Progenitor cell of endocrine pancreas (in vitro differentiated cells): ENCODE results near the gene MRPS17. TPM values are rescaled to one million over a fixed set of nuclear protein-coding genes. Genes with fewer than 3 reads are reported as not detected.
A peak's percentile ranks its signal among the peaks of the same experiment; 100 is the strongest.

Experiments used
- DNase-seq: peaks from one replicate; pipeline ENCODE4 v3.0.0; 2021; ENCODE audit warnings: low spot score; ENCODE audit not compliant: unreplicated experiment
- H3K27ac Mint-ChIP-seq: 2 replicates; pipeline ENCODE4 v1.8.0; 2021; ENCODE audit warnings: mild to moderate bottlenecking, moderate library complexity, mixed read lengths
- H3K27me3 Mint-ChIP-seq: 2 replicates; pipeline ENCODE4 v1.8.0; 2021; ENCODE audit warnings: mixed read lengths
- H3K36me3 Mint-ChIP-seq: 2 replicates; pipeline ENCODE4 v1.8.0; 2022; ENCODE audit warnings: mixed read lengths; ENCODE audit not compliant: insufficient read depth
- H3K4me1 Mint-ChIP-seq: 2 replicates; pipeline ENCODE4 v1.8.0; 2021; ENCODE audit warnings: low read depth, mixed read lengths
- H3K4me3 Mint-ChIP-seq: 2 replicates; pipeline ENCODE4 v1.8.0; 2021; ENCODE audit warnings: low read depth, mild to moderate bottlenecking, moderate library complexity, mixed read lengths
- H3K9me3 Mint-ChIP-seq: 2 replicates; pipeline ENCODE4 v1.8.0; 2021; ENCODE audit warnings: low read depth, mixed read lengths
- CTCF ChIP-seq: fragments of 200-600 bp; sonication (generic); IDR thresholded peaks from one replicate; pipeline ENCODE4 v1.5.0; 2021; ENCODE audit warnings: antibody characterized with exemption, mild to moderate bottlenecking; ENCODE audit not compliant: unreplicated experiment
- total RNA-seq: library from RNA; stranded (reverse); gene quantifications from 2 replicates; pipeline ENCODE4 v1.2.1, GENCODE V29; 2021

Gene MRPS17
- total RNA-seq, 1 donor from 2014 or later = 15.8 TPM

- H3K4me3 Mint-ChIP-seq = no peak overlapping the region
- H3K27ac Mint-ChIP-seq = peak overlapping the region; percentile 90
- H3K9me3 Mint-ChIP-seq = no peaks in the 10 kb centered on the region
- peaks cover 3% of the 10 kb centered on the region for H3K4me1 Mint-ChIP-seq
- H3K27me3 Mint-ChIP-seq = peaks cover 3% of the 10 kb centered on the region
- DNase-seq = no peak
- TF ChIP-seq CTCF = no peak
- peaks cover 5% of the 10 kb centered on the region for H3K36me3 Mint-ChIP-seq
Measured at GRCh38 chr7:55957190-55957589, 5.5 kb downstream of the MRPS17 start.

GRCh38 chr7:55962014-55962413 lies 10.3 kb downstream of the MRPS17 start:
- peaks cover 1% of the 10 kb centered on the region for H3K36me3 Mint-ChIP-seq
- H3K9me3 Mint-ChIP-seq = no peaks in the 10 kb centered on the region
- TF ChIP-seq CTCF = no peak
- no peak overlapping the region for H3K4me3 Mint-ChIP-seq
- peaks cover 21% of the 10 kb centered on the region for H3K27me3 Mint-ChIP-seq
- peaks cover 6% of the 10 kb centered on the region for H3K4me1 Mint-ChIP-seq
- no peak for DNase-seq
- H3K27ac Mint-ChIP-seq = no peak overlapping the region

GRCh38 chr7:55963584-55964168 lies 12.0 kb downstream of the MRPS17 start:
- Mint-ChIP-seq H3K27me3 (peaks cover 21% of the 10 kb centered on the region), H3K9me3 (no peaks in the 10 kb centered on the region), H3K4me1 (peaks cover 8% of the 10 kb centered on the region), H3K4me3 (peak overlapping the region; percentile 60), H3K36me3 (peaks cover 2% of the 10 kb centered on the region), H3K27ac (peak overlapping the region; percentile 80)
- no peak for TF ChIP-seq CTCF
- no peak for DNase-seq

GRCh38 chr7:55964261-55965099 lies 12.8 kb downstream of the MRPS17 start, which contains the start of gene NIPSNAP2:
Gene NIPSNAP2, plus strand, starts transcription at chr7:55964585. Its CDS starts 25 bp downstream, at chr7:55964610.
- H3K4me3 Mint-ChIP-seq = peak within 1 kb of the TSS; percentile 92
- DNase-seq = peak; percentile 70
- H3K4me1 Mint-ChIP-seq = peaks cover 8% of the 10 kb centered on the region
- TF ChIP-seq CTCF = peak; percentile 65
- peaks cover 21% of the 10 kb centered on the region for H3K27me3 Mint-ChIP-seq
- H3K27ac Mint-ChIP-seq = peak within 1 kb of the TSS; percentile 99
- no peaks in the 10 kb centered on the region for H3K9me3 Mint-ChIP-seq
- peaks cover 5% of the 10 kb centered on the region for H3K36me3 Mint-ChIP-seq

GRCh38 chr7:55965100-55965470 lies 13.4 kb downstream of the MRPS17 start:
- H3K27me3 Mint-ChIP-seq = peaks cover 21% of the 10 kb centered on the region
- H3K36me3 Mint-ChIP-seq = peaks cover 7% of the 10 kb centered on the region
- no peak for DNase-seq
- H3K9me3 Mint-ChIP-seq = no peaks in the 10 kb centered on the region
- no peak for TF ChIP-seq CTCF
- peaks cover 8% of the 10 kb centered on the region for H3K4me1 Mint-ChIP-seq
- peak overlapping the region; percentile 92 for H3K4me3 Mint-ChIP-seq
- peak overlapping the region; percentile 99 for H3K27ac Mint-ChIP-seq
